GM12878 (cell line): ENCODE measurements around the gene UBQLN4. TPM values are rescaled to one million over a fixed set of nuclear protein-coding genes. Genes with fewer than 3 reads are reported as not detected.

Experiments used
- ATAC-seq: fragments of 200-7000 bp; cut with Tn5 transposase; 3 replicates; pipeline ENCODE4 v1.9.1; 2020; ENCODE audit warnings: mild to moderate bottlenecking, moderate library complexity
- BruUV-seq: library from RNA; stranded (reverse); fragments of 400-500 nt; replicated peaks from 2 replicates; lab custom pipeline; 2021; lab: Mats Ljungman, UMichigan
- CTCF ChIA-PET: fragments of 300-600 bp; sonication (Branson Sonifier 250); formaldehyde crosslinking; extraction: SDS; loops from one replicate; lab custom pipeline; 2021; ENCODE audit warnings: inconsistent platforms; lab: Yijun Ruan, JAX
- POLR2A ChIA-PET: fragments of 350-600 bp; formaldehyde crosslinking; extraction: SDS; loops from one replicate; lab custom pipeline; 2021; ENCODE audit warnings: inconsistent platforms; lab: Charles Lee
- RAD21 ChIA-PET: fragments of 300-600 bp; sonication (Branson Sonifier 250); formaldehyde crosslinking; loops from one replicate; lab custom pipeline; 2023; ENCODE audit warnings: antibody characterized with exemption; ENCODE audit not compliant: unreplicated experiment; lab: Charles Lee
- SMC1A ChIA-PET: fragments of 300-600 bp; sonication (Branson Sonifier 250); formaldehyde crosslinking; loops from one replicate; lab custom pipeline; 2023; ENCODE audit not compliant: unreplicated experiment, uncharacterized antibody; lab: Charles Lee
- DNase-seq: peaks from one replicate; pipeline ENCODE4 v3.0.0-alpha.2; 2011; ENCODE audit warnings: low read depth, low spot score
- FAIRE-seq: peaks from 3 replicates; lab custom pipeline; 2011; peaks lifted over from hg19 to GRCh38; lab: Jason Lieb, UNC
- H2AFZ ChIP-seq: 2 replicates; pipeline ENCODE4 v1.6.0; 2011; ENCODE audit warnings: low read depth, low read length, control low read depth; ENCODE audit not compliant: control insufficient read depth
- H3K27ac ChIP-seq: 2 replicates; pipeline ENCODE4 v1.5.1; 2011; ENCODE audit warnings: control low read depth; ENCODE audit not compliant: control insufficient read depth, insufficient read depth
- H3K27me3 ChIP-seq, 2 experiments: replicated peaks in 1 of 2; 2 replicates each; pipeline versions ENCODE4 v1.6.0 to v1.6.1; 2011; ENCODE audit warnings: low read length in 1 of 2; ENCODE audit not compliant: control insufficient read depth in 2 of 2, insufficient read depth in 2 of 2
- H3K36me3 ChIP-seq, 2 experiments: 2 replicates each; pipeline ENCODE4 v1.5.1; 2011; ENCODE audit warnings: low read length in 1 of 2; ENCODE audit not compliant: control insufficient read depth in 2 of 2, insufficient read depth in 2 of 2
- H3K4me1 ChIP-seq: 2 replicates; pipeline ENCODE4 v1.6.1; 2011; ENCODE audit warnings: mild to moderate bottlenecking, low read length, moderate library complexity, mixed read lengths; ENCODE audit not compliant: control insufficient read depth, insufficient read depth
- H3K4me2 ChIP-seq: 2 replicates; pipeline ENCODE4 v1.6.0; 2011; ENCODE audit warnings: control low read depth; ENCODE audit not compliant: control insufficient read depth, insufficient read depth
- H3K4me3 ChIP-seq: fragments of 200-600 bp; sonication (generic); 2 replicates; pipeline ENCODE4 v1.5.1; 2016
- H3K79me2 ChIP-seq: 2 replicates; pipeline ENCODE4 v1.6.0; 2011; ENCODE audit warnings: low read length; ENCODE audit not compliant: control insufficient read depth, insufficient read depth
- H3K9ac ChIP-seq: 2 replicates; pipeline ENCODE4 v1.8.0; 2011; ENCODE audit warnings: low read length, control low read depth, mixed read lengths; ENCODE audit not compliant: control insufficient read depth, insufficient read depth
- H3K9me3 ChIP-seq: replicated peaks from 3 replicates; pipeline ENCODE4 v1.5.1; 2011; ENCODE audit warnings: mild to moderate bottlenecking, low read length; ENCODE audit not compliant: control insufficient read depth, insufficient read depth
- H4K20me1 ChIP-seq: 2 replicates; pipeline ENCODE4 v1.6.0; 2011; ENCODE audit not compliant: control insufficient read depth, insufficient read depth
- ASH2L ChIP-seq: fragments of 300-600, 200-600 bp; sonication (generic); IDR thresholded peaks from 2 replicates; pipeline ENCODE4 v1.6.1; 2017; ENCODE audit warnings: low read depth, mild to moderate bottlenecking, borderline replicate concordance
- E4F1 ChIP-seq: fragments of 450-650 bp; IDR thresholded peaks from 2 replicates; pipeline ENCODE4 v1.6.1; 2018; ENCODE audit warnings: borderline replicate concordance, mild to moderate bottlenecking; ENCODE audit not compliant: partially characterized antibody
- IKZF1 ChIP-seq: fragments of 450-650 bp; conservative IDR thresholded peaks from 2 replicates; pipeline ENCODE4 v1.6.1; 2017; ENCODE audit warnings: antibody characterized with exemption, mild to moderate bottlenecking
- MEF2B ChIP-seq: fragments of 450-650 bp; IDR thresholded peaks from 2 replicates; pipeline ENCODE4 v1.6.1; 2018; ENCODE audit warnings: mild to moderate bottlenecking, moderate library complexity; ENCODE audit not compliant: partially characterized antibody, poor library complexity, severe bottlenecking
- MYB ChIP-seq: fragments of 150-350 bp; IDR thresholded peaks from 2 replicates; pipeline ENCODE4 v1.6.1; 2014; ENCODE audit warnings: mild to moderate bottlenecking, low read depth, low read length, borderline replicate concordance
- NFYB ChIP-seq: IDR thresholded peaks from 2 replicates; pipeline ENCODE4 v1.6.1; 2011; ENCODE audit warnings: low read depth, mild to moderate bottlenecking, low read length, improper control_type of control experiment, moderate library complexity; ENCODE audit not compliant: insufficient read depth
- PKNOX1 ChIP-seq: fragments of 450-650 bp; IDR thresholded peaks from 2 replicates; pipeline ENCODE4 v1.6.1; 2016; ENCODE audit warnings: mild to moderate bottlenecking
- RB1 ChIP-seq: fragments of 450-650 bp; formaldehyde crosslinking; IDR thresholded peaks from 2 replicates; pipeline ENCODE4 v1.6.1; 2017; ENCODE audit warnings: mild to moderate bottlenecking, borderline replicate concordance
- TAF1 ChIP-seq: IDR thresholded peaks from 2 replicates; pipeline ENCODE4 v1.6.1; 2011; ENCODE audit warnings: mild to moderate bottlenecking, low read depth, low read length, borderline replicate concordance
- ZBTB11 ChIP-seq: fragments of 450-650 bp; formaldehyde crosslinking; IDR thresholded peaks from 2 replicates; pipeline ENCODE4 v1.5.0; 2022; ENCODE audit warnings: mild to moderate bottlenecking, missing genetic modification characterization
- WGBS: methylation state at CpG from one replicate; pipeline ENCODE4 v1.1.6; 2016; ENCODE audit warnings: low lambda C conversion rate; ENCODE audit not compliant: insufficient replicate concordance, insufficient coverage; ENCODE audit errors: missing lambda C conversion rate; 5-methylcytosine and 5-hydroxymethylcytosine counted together
- in situ Hi-C: fragments of 300-500 bp; cut with MboI; formaldehyde crosslinking; loops from 9 replicates; pipeline ENCODE4 v1.14.3; 2018; ENCODE audit warnings: mixed read lengths
- intact Hi-C: fragments of 100-400 bp; cut with micrococcal nuclease; formaldehyde crosslinking; loops from one replicate; pipeline ENCODE4 v1.14.2; 2022; ENCODE audit not compliant: unreplicated experiment
- polyA plus RNA-seq, 11 experiments: library from polyadenylated mRNA; depleted of rRNA in 4 of 11; unstranded in 6 of 11; stranded (reverse) in 5 of 11; fragments of >200 nt; fragmentation: Nextera tagmentation in 4 of 11; fragmentation: Illumina TruSeq in 1 of 11; extraction: Ambion mirVana in 4 of 11; extraction: Trizol in 1 of 11; gene quantifications; 1 replicate in 1 of 11; 2 replicates in 10 of 11; pipeline versions ENCODE4 v1.2.1 to v1.2.3, GENCODE V29; 2011 to 2016; ENCODE audit warnings: inconsistent platforms in 2 of 11, missing spikeins in 2 of 11, low read depth in 1 of 11
- total RNA-seq, 4 experiments: library from RNA; depleted of rRNA in 3 of 4; stranded (reverse); fragments of >200 nt in 3 of 4; fragmentation: Illumina TruSeq in 1 of 4; extraction: Trizol in 1 of 4; gene quantifications; 2 replicates each; pipeline versions ENCODE4 v1.2.1 to v1.2.3, GENCODE V29; 2013 to 2021

The UBQLN4 gene
- total and polyA plus RNA-seq, 10 of the 15 experiments (the other 5 are each of a cell fraction or from before 2014, with no cell fraction given), result 10.0 to 44.6 (median 19.7) TPM

GRCh38 chr1:156050376-156050775 lies 3.2 kb downstream of the UBQLN4 start (continued):
- no peak for TF ChIP-seq ZBTB11 (CRISPR knock-in tag)
- TF ChIP-seq, all 136 proteins: peak for 0

- H3K4me1 ChIP-seq, result no peaks in the 10 kb centered on the region; the same call in 1 of the 2 replicates
- 98% methylated on average over 3 of the region's 3 CpGs for WGBS
- in situ Hi-C loops (no loop called here), intact Hi-C loops (no loop called here)
- H3K9me3 ChIP-seq, result no peaks in the 10 kb centered on the region
- CTCF ChIA-PET, result interaction anchor here (0.8 kb wide), 1 partner anchor 17 kb away, joined by 4 read pairs; no protein-coding TSS in a partner anchor
- no peak overlapping the region for H3K4me3 ChIP-seq
- POLR2A ChIA-PET, result no interaction called here
- ATAC-seq (no peak), DNase-seq (no peak), FAIRE-seq (no peak)
- no peaks in the 10 kb centered on the region for H4K20me1 ChIP-seq
- peaks cover 9% of the 10 kb centered on the region for H3K79me2 ChIP-seq
- no peak overlapping the region for H2AFZ ChIP-seq
- no peak overlapping the region for H3K27ac ChIP-seq
- RAD21 ChIA-PET, result no interaction called here
- no TSS peak for BruUV-seq
- SMC1A ChIA-PET, result interaction anchor here (1.2 kb wide), 1 partner anchor 16 kb away, joined by 4 read pairs; no protein-coding TSS in a partner anchor
- peaks cover 0 to 2% of the 10 kb centered on the region in 2 experiments; a peak in 3 of 4 replicates for H3K36me3 ChIP-seq
- no peaks in the 10 kb centered on the region for H3K27me3 ChIP-seq
- no peak overlapping the region for H3K9ac ChIP-seq
- no peak overlapping the region for H3K4me2 ChIP-seq
- TF ChIP-seq RB1 (no peak), TAF1 (no peak), MEF2B (no peak), E4F1 (no peak), IKZF1 (no peak), NFYB (no peak), PKNOX1 (no peak), MYB (no peak), ASH2L (no peak)
Measured at GRCh38 chr1:156048663-156049258, 4.8 kb downstream of the UBQLN4 start.
